GM10266 (cell line): ENCODE data around the gene PACSIN1.

ENCODE experiments used
- DNase-seq: peaks from one replicate; pipeline ENCODE4 v3.0.0; 2012; ENCODE audit errors: extremely low spot score
- TF ChIP-seq, protein P1 (sequence below): IDR thresholded peaks from 2 replicates; pipeline ENCODE4 v1.5.1; 2012; ENCODE audit warnings: mild to moderate bottlenecking, low read depth; ENCODE audit not compliant: control insufficient read depth, insufficient read depth; ENCODE audit errors: missing control alignments

PACSIN1 gene

DNA sequence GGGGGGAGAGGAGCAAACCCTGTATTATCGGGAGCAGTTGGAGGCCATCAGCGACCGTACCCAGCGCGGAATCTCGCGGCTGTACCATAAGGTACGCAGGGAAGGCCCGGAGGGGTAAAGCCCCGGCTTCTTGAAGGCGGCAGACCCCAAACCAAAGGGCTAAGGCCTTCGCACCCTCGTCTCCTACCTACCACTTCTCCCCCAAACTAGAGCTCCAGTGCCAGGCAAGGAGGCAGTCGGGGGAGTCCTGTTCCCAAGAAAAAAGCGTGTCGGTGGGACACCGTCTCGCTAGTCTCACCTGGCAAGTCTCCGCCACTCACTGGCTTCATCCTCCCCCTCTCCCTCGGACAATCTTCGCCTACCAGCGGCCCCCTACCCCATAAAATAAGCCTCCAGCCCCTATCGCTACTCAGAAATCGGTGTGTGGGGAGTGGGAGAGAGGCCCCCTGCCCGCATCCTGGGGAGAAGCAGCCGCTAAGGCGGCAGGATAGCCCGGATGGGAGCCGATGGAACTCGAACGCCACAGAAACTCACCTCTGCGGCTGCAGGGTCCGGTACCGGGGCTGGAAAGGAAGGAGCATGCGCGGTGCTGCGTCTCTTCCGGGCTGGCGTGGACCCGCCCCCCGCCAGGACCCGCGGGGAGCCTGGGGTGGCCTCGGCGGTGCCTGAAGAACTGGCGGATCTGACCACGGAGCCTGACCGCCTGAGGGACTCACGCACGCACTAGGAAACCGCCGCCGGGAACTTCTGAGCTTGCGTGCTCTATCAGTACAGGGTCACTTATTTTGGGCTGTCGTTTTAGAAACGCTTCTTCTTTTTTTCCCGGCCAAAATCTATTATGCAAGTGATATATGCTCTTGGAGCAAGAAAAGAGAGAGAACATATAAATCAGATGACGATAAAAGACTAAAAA, 40.1 kb upstream of the PACSIN1 start, which contains the start of gene RPS10:
TSS of gene RPS10 (minus strand) at position 572 of the 913 bp plus-strand sequence. CDS start 848 bp downstream, outside the sequence.
- DNase-seq, result peak; percentile 97
- TF ChIP-seq, protein P1, sequence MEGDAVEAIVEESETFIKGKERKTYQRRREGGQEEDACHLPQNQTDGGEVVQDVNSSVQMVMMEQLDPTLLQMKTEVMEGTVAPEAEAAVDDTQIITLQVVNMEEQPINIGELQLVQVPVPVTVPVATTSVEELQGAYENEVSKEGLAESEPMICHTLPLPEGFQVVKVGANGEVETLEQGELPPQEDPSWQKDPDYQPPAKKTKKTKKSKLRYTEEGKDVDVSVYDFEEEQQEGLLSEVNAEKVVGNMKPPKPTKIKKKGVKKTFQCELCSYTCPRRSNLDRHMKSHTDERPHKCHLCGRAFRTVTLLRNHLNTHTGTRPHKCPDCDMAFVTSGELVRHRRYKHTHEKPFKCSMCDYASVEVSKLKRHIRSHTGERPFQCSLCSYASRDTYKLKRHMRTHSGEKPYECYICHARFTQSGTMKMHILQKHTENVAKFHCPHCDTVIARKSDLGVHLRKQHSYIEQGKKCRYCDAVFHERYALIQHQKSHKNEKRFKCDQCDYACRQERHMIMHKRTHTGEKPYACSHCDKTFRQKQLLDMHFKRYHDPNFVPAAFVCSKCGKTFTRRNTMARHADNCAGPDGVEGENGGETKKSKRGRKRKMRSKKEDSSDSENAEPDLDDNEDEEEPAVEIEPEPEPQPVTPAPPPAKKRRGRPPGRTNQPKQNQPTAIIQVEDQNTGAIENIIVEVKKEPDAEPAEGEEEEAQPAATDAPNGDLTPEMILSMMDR, result no peak

DNA sequence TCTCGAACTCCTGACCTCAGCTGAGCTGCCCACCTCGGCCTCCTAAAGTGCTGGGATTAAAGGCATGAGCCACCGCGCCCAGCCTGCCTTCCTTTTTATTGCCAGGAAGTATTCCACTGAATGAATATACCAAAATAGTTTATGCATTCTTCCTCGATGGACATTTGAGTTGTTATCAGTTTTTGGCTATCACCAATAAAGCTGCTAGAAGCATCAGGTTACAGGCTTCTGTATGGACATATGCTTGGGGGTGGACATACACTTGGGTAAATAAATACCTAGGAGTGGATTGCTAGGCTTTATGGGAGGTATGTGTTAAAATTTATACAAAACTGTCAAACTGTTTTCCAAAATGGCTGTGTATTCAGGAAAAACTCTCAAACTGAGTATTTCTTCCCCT, 30.0 kb upstream of the PACSIN1 start:
- DNase-seq, result no peak
- TF ChIP-seq, protein P1, result no peak

DNA sequence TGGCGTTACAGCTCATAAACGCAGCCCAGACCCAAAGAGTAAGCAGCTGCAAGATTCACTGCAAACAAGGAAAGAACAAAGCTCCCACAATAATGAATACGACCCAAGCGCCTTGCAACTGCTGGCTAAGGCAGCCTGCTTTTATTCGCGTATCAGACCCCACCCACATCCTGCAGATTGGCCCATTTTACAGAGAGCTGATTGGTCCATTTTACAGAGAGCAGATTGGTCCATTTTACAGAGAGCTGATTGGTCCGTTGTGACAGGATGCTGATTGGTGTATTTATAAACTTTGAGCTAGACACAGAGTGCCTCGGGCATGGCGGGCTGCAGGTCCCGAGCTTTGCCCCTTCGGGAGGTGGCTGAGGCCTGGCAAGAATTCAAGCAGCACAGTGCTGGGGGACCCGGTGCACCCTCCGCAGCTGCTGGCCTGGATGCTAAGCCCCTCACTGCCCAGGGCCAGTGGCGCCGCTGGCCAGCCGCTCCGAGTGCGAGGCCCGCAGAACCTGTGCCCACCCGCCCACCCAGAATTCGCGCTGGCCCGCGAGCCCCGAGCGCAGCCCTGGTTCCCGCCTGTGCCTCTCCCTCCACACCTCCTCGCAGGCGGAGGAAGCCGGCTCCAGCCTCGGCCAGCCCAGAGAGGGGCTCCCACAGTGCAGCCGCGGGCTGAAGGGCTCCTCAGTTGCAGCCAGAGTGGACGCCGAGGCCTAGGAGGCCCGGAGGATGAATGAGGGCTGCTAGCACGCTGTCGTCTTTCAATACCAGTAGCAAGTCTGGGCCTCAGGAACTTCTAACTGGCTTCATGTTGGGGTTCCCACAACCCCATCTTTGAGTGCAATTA, 28.9 kb upstream of the PACSIN1 start:
- TF ChIP-seq, protein P1, result no peak
- DNase-seq, result no peak

DNA sequence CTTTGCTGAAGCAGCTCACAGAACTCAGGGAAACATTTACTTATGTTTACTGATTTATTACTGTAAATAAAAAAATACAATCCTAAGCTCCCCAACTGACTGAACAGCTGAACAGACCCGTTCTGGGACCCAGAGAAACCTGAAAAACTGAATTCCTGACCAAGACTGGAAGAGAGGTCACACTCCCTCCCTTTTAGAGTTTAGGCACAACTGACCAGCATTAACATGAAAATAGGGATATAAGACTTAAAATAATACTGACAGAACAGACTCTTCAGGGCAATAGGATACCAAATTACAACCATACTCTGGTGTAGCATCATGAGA, 28.3 kb upstream of the PACSIN1 start:
- TF ChIP-seq, protein P1, result no peak
- no peak for DNase-seq

DNA sequence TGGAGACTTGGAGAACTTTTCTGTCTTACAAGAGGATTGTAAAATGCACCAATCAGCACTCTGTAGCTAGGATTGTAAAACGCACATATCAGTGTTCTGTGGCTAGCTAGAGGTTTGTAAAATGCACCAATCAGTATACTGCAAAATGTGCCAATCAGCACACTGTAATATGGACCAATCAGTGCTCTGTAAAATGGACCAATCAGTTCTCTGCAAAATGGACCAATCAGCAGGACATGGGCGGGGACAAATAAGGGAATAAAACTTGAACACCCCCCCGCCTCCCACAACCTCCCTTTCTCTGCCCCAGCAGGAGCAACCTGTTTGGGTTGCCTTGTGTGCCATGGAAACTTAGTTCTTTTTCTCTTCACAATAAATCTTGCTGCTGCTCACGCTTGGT, 27.2 kb upstream of the PACSIN1 start:
- TF ChIP-seq, protein P1, result no peak
- DNase-seq, result no peak

DNA sequence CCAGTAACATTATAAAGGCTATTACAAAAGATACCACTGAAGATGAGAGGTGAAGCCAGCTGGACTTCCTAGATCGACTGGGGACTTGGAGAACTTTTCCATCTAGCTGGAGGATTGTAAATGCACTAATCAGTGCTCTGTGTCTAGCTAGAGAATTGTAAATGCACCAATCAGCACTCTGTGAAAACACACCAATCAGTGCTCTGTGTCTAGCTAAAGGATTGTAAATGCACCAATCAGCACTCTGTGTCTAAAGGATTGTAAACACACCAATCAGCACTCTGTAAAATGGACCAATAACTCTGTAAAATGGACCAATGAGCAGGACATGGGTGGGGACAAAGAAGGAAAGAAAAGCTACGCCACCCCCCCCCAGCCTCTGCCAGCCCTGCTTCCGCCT, 26.4 kb upstream of the PACSIN1 start:
- TF ChIP-seq, protein P1, result no peak
- DNase-seq, result no peak
